Endothelial cell of umbilical vein (primary cell): ENCODE measurements around the gene ENPP4.
"Not testable (repeated sequence)": the region's sequence is repeated elsewhere in the genome, so short reads cannot be mapped to it uniquely, and the experiment has no call there.

Experiments
- JUN ChIP-seq: IDR thresholded peaks from 2 replicates; pipeline ENCODE4 v1.6.1; 2011; ENCODE audit warnings: borderline replicate concordance, low read depth; ENCODE audit not compliant: insufficient read length, insufficient read depth
- POLR2A ChIP-seq: IDR thresholded peaks from 2 replicates; pipeline ENCODE4 v1.6.1; 2012; ENCODE audit warnings: low read depth, mild to moderate bottlenecking, control low read depth, low read length
- TF ChIP-seq, protein P1 (sequence below), 2 donors: IDR thresholded peaks; 1 replicate in 1 of 2; 2 replicates in 1 of 2; pipeline ENCODE4 v1.5.1; 2011; ENCODE audit warnings: low read length in 2 of 2, mild to moderate bottlenecking in 2 of 2, moderate library complexity in 2 of 2, control low read depth in 1 of 2, inconsistent platforms in 1 of 2, low read depth in 1 of 2; ENCODE audit not compliant: insufficient read depth in 1 of 2; ENCODE audit errors: extremely low read depth in 1 of 2
- TF ChIP-seq, protein P2 (sequence below): IDR thresholded peaks from 2 replicates; pipeline ENCODE4 v1.6.1; 2011; ENCODE audit not compliant: insufficient read depth, insufficient read length

- not testable (repeated sequence) for TF ChIP-seq POLR2A, JUN
- TF ChIP-seq, protein P1, sequence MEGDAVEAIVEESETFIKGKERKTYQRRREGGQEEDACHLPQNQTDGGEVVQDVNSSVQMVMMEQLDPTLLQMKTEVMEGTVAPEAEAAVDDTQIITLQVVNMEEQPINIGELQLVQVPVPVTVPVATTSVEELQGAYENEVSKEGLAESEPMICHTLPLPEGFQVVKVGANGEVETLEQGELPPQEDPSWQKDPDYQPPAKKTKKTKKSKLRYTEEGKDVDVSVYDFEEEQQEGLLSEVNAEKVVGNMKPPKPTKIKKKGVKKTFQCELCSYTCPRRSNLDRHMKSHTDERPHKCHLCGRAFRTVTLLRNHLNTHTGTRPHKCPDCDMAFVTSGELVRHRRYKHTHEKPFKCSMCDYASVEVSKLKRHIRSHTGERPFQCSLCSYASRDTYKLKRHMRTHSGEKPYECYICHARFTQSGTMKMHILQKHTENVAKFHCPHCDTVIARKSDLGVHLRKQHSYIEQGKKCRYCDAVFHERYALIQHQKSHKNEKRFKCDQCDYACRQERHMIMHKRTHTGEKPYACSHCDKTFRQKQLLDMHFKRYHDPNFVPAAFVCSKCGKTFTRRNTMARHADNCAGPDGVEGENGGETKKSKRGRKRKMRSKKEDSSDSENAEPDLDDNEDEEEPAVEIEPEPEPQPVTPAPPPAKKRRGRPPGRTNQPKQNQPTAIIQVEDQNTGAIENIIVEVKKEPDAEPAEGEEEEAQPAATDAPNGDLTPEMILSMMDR (IDR thresholded peaks at IDR 0.05; ENCODE audit: extremely low read depth in 1 of 2, insufficient read depth in 1 of 2, low read depth in 1 of 2, low read length in 2 of 2), result not testable (repeated sequence)
- TF ChIP-seq, protein P2, sequence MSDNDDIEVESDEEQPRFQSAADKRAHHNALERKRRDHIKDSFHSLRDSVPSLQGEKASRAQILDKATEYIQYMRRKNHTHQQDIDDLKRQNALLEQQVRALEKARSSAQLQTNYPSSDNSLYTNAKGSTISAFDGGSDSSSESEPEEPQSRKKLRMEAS, result not testable (repeated sequence)
Measured at GRCh38 chr6:46131291-46131690, 1.5 kb downstream of the ENPP4 start.
